Urinary bladder (tissue), 4 donors: Measurements from ENCODE around the gene IL2RA. TPM values are rescaled to one million over a fixed set of nuclear protein-coding genes. Genes with fewer than 3 reads are reported as not detected.
"Not testable (repeated sequence)": the region's sequence is repeated elsewhere in the genome, so short reads cannot be mapped to it uniquely, and the experiment has no call there.

Source experiments
- DNase-seq: peaks from one replicate; pipeline ENCODE4 v3.0.0-alpha.2; 2015; ENCODE audit errors: extremely low spot score
- H3K27ac ChIP-seq: one replicate; pipeline ENCODE4 v1.5.1; 2013; ENCODE audit warnings: low read depth, mild to moderate bottlenecking, moderate library complexity
- H3K36me3 ChIP-seq: one replicate; pipeline ENCODE4 v1.6.1; 2013; ENCODE audit warnings: mild to moderate bottlenecking, moderate library complexity; ENCODE audit not compliant: insufficient read depth
- H3K4me1 ChIP-seq: one replicate; pipeline ENCODE4 v1.6.1; 2013; ENCODE audit warnings: mild to moderate bottlenecking, moderate library complexity; ENCODE audit not compliant: insufficient read depth
- H3K4me3 ChIP-seq: one replicate; pipeline ENCODE4 v1.5.1; 2013; ENCODE audit warnings: low read depth, low read length
- WGBS: extraction: QIAGEN DNeasy Blood & Tissue Kit; methylation state at CpG from one replicate; pipeline ENCODE4 v1.1.7; 2013; 5-methylcytosine and 5-hydroxymethylcytosine counted together
- polyA plus RNA-seq: library from polyadenylated mRNA; stranded (reverse); fragments of 200-250 nt; gene quantifications from one replicate; pipeline ENCODE4 v1.2.3, GENCODE V29; 2013
- total RNA-seq: library from RNA; depleted of rRNA; stranded (reverse); fragments of >200 nt; gene quantifications from one replicate; pipeline ENCODE4 v1.2.3, GENCODE V29; 2014
- donor health status: healthy with polysubstance abuse.
- donor health status: healthy.

Gene IL2RA
- total and polyA plus RNA-seq, 2 donors, result 0.37 to 0.87 TPM

DNA sequence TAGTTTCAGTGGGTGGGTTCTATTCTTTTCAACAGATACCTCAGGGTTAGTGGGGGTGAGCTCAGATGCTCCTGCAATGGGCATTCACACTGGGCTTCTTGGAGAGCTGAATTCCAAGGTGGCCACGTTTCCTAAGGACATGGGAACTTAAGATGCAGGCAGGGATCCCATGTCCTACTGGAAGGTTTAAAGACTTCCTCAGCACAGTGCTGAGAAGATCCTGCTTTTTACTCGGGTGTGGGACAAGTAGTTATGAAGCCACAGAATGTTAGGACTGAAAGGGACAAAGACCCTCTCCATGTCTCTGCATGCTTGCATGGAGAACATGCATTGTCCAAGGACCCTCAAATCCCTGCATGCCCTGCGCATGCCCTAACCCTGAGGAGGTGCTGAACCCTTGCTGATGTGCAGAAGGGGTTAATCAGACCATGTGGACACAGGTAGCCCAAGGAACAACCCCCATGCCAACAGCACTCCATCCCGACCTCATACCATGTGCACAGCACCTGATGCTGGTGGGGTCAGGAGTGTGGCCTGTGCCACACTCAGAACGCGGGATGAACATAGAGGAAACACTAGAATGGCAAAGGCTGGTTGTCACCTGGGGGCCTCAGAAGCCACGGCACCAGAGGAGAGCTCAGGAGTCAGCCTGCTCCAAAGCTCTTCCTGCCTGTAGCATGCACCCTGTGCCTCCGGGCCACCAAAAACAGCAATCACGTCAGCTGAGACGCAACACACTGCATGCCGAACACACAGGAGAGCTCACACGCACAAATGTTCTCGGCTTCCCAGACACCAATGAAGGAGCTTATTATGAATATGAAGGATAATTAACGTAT is 15.2 kb downstream of the IL2RA start:
- WGBS, result 84% methylated on average over 14 of the region's 14 CpGs

DNA sequence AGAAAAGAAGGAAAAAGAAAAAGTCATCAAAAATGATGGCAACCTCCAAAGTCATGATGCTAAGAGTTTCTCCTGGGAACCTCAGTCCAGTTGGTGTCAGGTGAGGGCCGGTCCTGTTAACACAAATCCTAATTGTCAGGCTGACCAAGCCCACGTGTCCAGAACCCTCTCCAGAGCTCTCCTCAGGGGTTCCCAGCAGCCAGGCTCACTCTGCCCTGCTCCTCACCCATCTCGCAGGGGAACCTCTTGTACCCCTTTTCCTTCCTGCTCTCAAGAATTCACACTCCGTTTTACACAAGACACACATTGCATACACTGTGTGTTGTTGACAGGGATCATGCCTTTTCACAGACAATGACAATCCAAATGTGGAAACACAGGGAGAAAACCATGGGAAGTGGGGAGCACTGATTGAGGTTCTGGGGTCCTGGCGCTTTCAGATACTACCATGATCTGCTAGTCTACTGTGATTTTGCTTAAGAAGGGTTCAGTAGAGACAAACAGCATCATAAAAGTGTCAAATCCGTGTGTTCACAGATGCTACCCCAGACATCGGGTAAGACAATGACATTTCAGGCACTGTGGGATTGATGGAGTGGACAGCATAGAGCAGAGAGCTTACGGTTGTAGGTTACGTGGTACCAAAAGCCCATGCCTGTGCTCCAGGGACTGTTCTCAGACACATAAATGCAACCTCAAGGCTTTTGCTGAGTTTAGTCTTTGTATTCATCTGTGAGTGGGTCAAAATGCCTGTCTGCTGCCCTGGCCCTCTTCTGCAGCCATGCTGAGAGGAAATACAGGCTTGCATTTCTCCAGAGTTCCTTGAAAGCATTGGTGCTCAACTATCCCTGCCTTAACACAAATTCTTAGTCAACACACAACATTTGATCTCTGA is 16.0 kb downstream of the IL2RA start:
- no peak overlapping the region for H3K4me3 ChIP-seq
- H3K4me1 ChIP-seq, result no peaks in the 10 kb centered on the region
- H3K36me3 ChIP-seq, result no peaks in the 10 kb centered on the region
- WGBS, result 68% methylated on average over 9 of the region's 9 CpGs
- no peak for DNase-seq
- H3K27ac ChIP-seq, result no peak overlapping the region

More for the DNA sequence above, 15.2 kb downstream of the IL2RA start:
- Histone ChIP-seq H3K4me1 (no peaks in the 10 kb centered on the region), H3K36me3 (no peaks in the 10 kb centered on the region), H3K27ac (no peak overlapping the region), H3K4me3 (no peak overlapping the region)
- no peak for DNase-seq

DNA sequence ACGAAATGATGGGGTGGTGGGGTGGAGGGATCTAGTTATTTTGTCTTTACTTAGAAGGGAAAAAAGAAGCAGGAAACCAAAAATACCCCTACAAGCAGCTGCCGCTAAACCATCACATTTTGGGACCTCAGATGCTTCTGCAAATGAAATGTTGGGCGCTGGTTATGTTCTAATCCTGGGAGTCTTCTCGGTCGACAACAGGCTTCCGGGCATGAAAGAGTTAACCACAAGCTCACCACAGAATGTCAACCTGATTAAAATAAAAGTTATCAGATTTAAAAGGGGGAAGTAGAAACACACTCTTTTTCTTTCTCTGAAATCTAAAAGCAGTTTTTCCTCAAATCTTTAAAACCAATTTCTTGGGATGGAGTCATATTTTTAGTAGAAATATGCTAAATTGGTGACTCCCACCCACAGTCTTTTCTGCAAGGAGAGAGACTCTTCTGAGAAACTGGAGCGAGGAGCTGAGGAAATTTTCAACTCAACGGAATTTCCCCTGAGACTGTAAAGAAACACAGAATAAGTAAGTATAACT is 16.8 kb downstream of the IL2RA start:
- no peak overlapping the region for H3K4me3 ChIP-seq
- no peaks in the 10 kb centered on the region for H3K36me3 ChIP-seq
- no peaks in the 10 kb centered on the region for H3K4me1 ChIP-seq
- H3K27ac ChIP-seq, result no peak overlapping the region
- DNase-seq, result no peak
- 58% methylated on average over 8 of the region's 8 CpGs for WGBS

DNA sequence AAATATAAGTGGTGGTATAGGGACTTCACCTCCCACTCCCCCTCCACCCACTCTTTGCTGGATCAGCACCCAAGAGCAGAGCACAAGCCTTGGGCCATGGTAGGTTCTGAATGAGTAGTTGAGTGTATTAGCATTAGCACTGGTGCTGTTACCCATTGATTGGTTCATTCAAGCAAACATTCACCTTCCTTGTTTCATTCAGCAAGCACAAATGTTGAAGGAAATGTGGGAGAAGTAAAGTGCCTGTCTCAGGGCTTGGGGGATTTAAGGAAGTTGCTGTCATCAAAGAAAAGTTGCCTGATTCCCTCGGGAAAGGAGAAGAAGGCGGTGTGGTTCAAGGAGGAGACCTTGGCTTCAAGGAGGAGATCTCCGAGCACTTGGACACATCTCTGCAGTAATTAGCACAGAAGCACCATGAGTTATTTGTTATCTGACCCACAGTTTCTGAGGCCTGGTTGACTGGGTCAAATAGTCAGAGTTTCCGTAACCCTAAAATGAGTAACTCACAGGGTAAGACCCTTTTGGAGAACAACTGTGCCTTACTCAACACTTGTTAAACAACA is 17.3 kb downstream of the IL2RA start:
- WGBS, result 86% methylated on average over 4 of the region's 4 CpGs
- no peak for DNase-seq
- H3K27ac ChIP-seq, result no peak overlapping the region
- no peak overlapping the region for H3K4me3 ChIP-seq
- no peaks in the 10 kb centered on the region for H3K4me1 ChIP-seq
- no peaks in the 10 kb centered on the region for H3K36me3 ChIP-seq

DNA sequence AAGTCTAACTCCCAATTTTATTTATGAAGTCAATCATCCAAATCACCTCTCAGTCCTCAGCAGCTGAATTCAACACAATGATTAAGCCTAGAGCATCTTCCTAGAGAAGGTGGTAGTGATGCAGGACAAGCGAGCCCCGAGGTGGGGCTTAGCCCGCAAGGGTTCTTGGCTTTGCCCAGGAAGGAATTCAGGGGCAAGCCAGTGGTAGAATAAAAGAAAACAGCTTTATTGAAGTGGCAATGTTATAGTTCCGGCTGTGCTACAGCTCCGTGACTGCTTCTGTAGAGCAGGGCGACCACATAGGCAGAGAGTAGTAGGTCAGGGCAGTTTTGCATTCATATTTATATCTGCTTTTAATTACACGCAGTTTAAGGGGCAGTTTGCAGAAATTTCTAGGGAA is 18.1 kb downstream of the IL2RA start:
- Histone ChIP-seq H3K4me1 (no peaks in the 10 kb centered on the region), H3K4me3 (no peak overlapping the region), H3K27ac (no peak overlapping the region), H3K36me3 (no peaks in the 10 kb centered on the region)
- DNase-seq, result no peak
- 75% methylated on average over 7 of the region's 7 CpGs for WGBS

DNA sequence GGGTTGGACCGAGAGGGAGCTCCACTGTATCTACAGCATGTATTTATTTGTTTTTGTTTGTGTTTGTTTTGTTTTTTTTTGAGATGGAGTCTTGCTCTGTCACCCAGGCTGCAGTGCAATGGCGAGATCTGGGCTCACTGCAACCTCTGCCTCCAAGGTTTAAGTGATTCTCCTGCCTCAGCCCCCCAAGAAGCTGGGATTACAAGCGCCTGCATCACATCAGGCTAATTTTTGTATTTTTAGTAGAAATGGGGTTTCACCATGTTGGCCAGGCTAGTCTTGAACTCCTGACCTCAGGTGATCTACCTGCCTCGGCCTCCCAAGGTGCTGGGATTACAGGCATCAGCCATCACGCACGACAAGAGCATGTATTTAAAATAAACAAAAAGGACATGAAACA is 18.8 kb downstream of the IL2RA start:
- not testable (repeated sequence) for H3K4me1 ChIP-seq, DNase-seq, H3K4me3 ChIP-seq, H3K36me3 ChIP-seq, H3K27ac ChIP-seq
- WGBS, result 82% methylated on average over 6 of the region's 6 CpGs

DNA sequence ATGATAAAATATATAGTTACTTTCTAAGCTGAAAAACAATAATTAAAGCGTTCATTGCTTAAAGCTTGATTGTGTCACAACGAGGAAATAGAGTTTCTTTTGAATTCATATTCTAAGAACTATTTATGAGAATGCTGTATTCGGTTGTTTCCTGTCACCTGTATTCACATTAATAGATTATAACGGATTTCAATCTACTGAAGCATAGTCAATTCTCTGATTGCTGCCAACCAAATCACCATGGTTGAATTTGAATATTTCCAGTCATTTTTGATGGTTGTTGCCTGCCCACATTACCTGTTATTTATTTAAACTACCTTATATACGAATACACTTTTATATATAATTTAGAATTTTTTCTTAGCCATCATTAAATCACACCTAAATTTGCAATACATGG is 22.0 kb downstream of the IL2RA start:
- H3K4me3 ChIP-seq, result no peak overlapping the region
- DNase-seq, result no peak
- WGBS, result 88% methylated on average over 5 of the region's 5 CpGs
- H3K27ac ChIP-seq, result no peak overlapping the region
- H3K4me1 ChIP-seq, result no peaks in the 10 kb centered on the region
- H3K36me3 ChIP-seq, result no peaks in the 10 kb centered on the region

DNA sequence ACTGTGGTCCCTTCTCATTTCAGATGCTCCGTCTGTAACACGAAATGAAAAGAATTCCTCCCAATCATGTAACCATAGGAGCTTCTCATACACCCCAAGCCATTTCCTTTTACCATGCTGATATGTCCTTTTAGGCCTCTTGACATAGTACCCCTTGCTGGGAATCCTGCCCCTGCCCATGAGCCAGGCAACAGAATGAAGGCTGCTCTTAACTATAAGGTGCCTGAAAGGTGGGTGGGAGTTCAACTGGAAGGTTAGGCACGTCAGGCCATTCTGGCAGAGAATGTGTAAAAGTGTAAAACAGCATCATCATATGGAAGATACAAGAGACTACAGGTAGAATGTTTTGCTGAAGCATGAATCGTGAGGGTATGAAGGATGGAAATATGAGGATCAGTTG is 22.5 kb downstream of the IL2RA start:
- no peaks in the 10 kb centered on the region for H3K4me1 ChIP-seq
- WGBS, result 86% methylated on average over 4 of the region's 4 CpGs
- DNase-seq, result no peak
- no peaks in the 10 kb centered on the region for H3K36me3 ChIP-seq
- H3K27ac ChIP-seq, result no peak overlapping the region
- H3K4me3 ChIP-seq, result no peak overlapping the region

DNA sequence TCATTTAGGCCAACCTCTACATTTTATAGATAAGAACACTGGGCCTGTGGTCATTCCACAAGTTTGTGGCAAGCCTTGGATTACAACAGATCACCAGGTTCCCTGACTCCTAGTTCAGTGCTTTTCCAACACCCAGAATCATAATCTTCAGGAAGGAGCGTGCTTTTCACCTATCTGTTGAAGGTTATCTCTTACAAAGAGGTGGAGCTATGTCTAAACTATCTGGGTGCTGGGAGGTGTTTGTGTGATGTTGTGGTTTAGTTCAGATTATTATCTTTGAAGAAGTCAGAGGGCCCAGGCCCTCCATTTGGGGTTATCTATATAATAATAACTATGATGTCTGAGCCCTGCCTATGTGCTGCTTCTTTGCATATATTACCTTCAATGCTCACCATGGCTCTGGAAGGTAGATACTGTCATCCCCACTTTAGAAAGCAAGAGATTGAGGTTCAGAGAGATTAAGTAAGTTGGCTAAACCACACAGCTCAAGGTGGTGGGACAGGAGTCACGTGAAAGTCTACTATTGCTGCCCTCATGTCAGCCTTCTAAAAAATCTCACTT is 24.0 kb downstream of the IL2RA start:
- Histone ChIP-seq H3K4me3 (no peak overlapping the region), H3K4me1 (no peaks in the 10 kb centered on the region), H3K36me3 (no peaks in the 10 kb centered on the region), H3K27ac (no peak overlapping the region)
- 85% methylated on average over 2 of the region's 2 CpGs for WGBS
- no peak for DNase-seq

DNA sequence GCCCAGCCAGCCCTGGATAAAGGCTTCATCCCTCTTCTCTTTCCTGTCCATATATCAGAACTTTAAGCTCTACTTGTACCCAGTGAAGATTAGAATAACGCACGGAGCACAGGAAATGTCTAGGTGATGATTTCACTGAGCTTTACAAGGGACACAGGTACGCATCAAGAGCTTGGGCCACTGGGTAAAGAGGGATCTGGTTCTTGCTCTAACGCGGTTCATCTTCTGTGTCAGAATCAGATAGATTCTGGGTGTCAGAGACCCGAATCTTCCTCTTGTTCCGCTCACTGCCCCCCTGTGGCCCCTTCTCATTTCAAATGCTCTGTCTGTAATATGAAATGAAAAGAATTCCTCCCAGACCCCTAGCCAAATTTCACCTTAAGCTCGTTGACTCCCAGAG is 24.7 kb downstream of the IL2RA start:
- 76% methylated on average over 8 of the region's 8 CpGs for WGBS
- DNase-seq, result no peak
- H3K36me3 ChIP-seq, result no peaks in the 10 kb centered on the region
- H3K27ac ChIP-seq, result no peak overlapping the region
- H3K4me1 ChIP-seq, result no peaks in the 10 kb centered on the region
- H3K4me3 ChIP-seq, result no peak overlapping the region

DNA sequence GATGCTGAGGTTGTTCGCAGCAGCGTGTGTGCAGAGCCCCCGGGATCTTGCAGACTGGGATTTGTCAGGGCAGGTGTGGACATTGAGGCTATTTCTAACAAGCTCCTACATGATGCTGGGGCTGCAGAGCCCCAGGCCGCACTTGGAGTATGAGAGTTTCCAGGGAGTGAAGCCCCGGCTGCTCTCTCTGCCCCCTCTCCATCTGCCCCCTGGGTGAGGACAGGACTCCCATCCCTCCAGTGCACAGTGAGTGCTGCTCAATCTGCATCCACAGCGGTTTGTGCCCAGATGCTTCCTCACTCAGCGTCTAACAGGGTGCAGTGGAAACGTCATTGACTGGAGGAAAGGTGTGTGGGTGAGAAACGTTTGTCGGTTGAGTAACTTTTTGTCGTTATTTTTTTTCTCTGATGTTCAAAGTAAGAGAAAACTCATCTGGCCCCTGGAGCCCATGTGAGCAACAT is 25.3 kb downstream of the IL2RA start:
- H3K4me3 ChIP-seq, result no peak overlapping the region
- 71% methylated on average over 11 of the region's 11 CpGs for WGBS
- no peak for DNase-seq
- H3K36me3 ChIP-seq, result no peaks in the 10 kb centered on the region
- no peaks in the 10 kb centered on the region for H3K4me1 ChIP-seq
- no peak overlapping the region for H3K27ac ChIP-seq

DNA sequence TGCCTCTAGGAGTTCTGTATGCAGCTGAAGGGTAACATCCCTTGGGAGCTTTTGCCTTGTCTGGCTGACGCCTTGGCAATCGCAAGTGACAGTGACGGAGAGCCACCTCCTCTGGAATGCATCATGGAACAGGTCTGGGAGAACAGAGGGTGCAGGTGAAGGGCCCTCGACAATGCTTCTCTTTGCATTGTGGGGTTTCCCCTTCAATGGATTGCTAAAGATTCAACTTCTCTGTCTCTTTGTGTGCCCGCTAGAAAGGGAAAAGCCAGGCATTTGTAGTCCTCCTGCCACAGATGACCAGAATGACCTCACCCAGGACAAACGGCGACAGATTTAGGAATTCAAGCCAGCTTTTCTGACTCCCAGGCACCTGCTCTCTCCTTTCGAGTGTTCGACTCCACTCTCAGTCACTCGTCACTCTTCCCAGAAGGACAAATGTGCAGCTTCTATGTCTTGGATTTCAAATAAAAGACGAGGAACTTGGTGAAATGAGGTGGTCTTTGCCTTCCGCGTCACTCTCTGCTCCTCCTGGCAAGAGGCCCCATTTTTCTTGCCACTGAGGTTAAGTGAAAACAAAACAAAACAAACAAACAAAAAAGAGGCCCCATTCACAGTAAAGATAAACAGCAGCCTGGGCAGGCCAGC is 26.1 kb downstream of the IL2RA start:
- no peak for DNase-seq

More for the DNA sequence above, 26.1 kb downstream of the IL2RA start:
- Histone ChIP-seq H3K4me1 (no peaks in the 10 kb centered on the region), H3K27ac (no peak overlapping the region), H3K36me3 (no peaks in the 10 kb centered on the region), H3K4me3 (no peak overlapping the region)
- WGBS, result 88% methylated on average over 13 of the region's 13 CpGs
